Stimulated activated CD8-positive, alpha-beta memory T cell treated with anti-CD3 and anti-CD28 coated beads, Interleukin-7, amount 100 ng/mL, for 4 hours (primary cell): ENCODE measurements around the gene CYYR1.

Experiments used
- DNase-seq, 2 donors: peaks; one replicate each; pipeline ENCODE4 v3.0.0-alpha.2; 2020; ENCODE audit warnings: low read depth in 2 of 2

CYYR1 gene

DNA sequence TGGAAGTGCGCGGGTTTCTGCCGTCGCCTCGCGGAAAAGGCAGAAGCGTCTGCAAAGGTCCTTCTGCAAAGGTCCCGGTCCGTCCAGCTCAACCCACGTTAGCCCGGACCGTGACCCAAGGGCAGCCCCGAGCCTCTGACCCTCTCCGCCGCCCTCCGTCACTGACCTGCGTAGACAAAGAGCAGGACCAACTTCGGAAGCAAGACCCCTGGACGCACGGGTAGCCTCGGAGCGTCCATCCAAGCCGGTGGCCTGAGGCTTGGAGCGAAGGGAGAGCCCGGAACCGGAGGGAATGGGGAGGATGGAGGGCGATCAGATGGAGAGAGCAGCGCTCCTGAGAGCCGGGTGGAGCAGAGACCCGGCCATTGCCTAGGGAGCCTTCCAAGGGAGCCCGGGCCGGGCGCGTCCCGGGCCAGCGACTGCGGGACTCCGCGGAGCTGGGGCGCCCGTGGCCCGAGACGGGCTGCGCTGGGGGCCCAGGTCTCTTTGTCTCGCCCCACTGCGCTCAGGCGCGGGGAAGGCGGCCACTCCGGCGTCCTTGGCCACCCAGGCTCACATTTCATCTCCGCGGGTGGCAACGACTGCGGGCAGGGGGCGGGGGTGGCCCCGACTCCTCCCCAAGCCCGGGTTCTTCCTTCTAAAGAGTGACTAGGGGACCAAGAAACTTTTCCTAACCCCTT is at the start of gene CYYR1:
CYYR1 (minus strand) TSS at position 585 of the 680 bp plus-strand sequence; CDS start at position 239, 346 bp downstream.
- no peak for DNase-seq

DNA sequence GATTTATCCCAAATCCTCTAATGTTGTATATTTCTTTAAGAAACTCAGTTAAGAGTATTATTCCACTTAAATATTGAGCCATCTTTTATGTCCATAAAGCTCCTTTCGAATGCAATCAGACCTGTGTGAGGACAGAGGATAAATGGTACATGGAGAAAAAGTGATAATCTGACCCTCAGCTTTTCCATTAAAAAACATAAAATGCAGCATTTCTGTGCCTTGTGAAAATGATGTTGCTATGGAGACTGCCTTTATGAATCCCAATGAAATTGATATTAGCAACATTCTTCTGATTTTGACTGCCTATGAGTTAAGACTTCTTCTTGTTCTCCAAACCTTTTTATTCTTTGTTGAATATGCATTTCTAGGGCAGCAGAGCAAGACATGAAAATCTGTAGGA is 44.1 kb upstream of the CYYR1 start:
- no peak for DNase-seq

DNA sequence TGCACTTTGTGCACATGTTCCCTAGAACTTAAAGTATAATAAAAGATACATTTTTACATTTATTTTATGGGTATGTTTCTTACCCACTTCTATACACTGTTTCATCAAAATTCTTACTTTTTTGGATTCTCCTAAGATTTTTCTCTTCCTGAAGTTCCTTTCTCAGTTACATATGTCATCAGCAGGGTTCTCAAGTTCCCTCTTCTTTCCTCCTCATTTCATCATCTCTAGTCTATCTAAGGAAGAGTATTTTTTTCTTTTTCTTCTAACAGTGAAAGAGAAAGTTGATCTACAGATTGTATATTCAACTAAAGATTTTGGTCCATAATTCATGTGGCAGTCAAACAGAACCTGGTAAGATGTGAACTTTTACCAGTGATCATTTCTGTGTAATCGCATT is 41.2 kb upstream of the CYYR1 start:
- no peak for DNase-seq

DNA sequence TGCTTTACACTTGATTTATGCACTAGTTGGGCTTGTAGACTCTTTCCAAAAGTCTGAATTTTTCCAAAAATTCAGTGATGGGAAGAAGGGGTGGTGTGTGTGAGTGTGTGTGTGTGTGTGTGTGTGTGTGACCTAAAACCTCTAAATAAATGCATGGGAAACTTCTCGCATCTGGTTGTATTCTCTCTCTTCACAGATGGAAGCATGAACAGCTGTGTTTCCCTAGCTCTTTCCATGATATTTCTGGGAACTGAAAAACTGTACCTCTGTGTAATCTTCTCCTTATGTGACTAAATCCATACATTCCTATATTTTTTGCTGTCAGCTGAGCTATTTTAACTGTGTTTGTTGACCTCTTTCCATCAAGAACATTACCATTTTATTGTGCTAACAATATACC is 26.2 kb upstream of the CYYR1 start:
- DNase-seq, result no peak

DNA sequence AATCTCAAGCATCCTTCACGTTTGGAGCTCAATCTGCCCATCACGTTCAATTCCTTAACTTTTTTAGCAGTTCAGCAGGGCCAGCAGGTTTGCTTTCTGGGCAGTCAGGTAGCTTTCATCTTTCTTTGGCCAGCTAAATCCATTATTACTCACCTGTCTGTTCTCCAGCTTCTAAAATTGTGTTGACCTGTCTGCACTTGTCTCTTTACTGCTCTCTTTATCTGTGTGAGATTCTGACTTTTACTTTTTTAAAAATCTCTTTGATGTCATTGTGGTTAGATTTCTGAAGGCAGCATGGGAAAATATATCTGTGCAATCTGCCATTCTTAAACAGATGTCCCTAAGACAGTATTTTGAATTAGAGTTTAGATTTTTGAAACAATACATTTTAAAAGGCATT is 24.9 kb upstream of the CYYR1 start:
- no peak for DNase-seq

DNA sequence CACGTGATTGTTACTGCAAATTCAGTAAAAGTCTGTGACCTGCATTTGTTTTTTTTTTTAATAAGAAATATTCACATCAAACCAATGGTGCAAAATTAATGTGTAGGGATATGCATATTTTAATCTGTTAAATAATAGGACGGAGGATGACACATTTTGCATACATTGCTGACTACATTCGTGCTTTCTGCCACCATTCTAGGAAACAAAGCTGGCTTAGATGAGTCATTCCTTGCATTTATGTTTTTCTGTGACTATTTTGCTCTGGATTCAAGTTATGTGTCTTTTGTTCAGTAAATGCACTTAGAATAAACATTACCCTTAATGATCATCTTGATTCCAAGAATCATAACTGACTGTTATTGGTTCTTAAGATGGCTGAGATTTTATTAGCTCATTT is 23.9 kb upstream of the CYYR1 start:
- no peak for DNase-seq

DNA sequence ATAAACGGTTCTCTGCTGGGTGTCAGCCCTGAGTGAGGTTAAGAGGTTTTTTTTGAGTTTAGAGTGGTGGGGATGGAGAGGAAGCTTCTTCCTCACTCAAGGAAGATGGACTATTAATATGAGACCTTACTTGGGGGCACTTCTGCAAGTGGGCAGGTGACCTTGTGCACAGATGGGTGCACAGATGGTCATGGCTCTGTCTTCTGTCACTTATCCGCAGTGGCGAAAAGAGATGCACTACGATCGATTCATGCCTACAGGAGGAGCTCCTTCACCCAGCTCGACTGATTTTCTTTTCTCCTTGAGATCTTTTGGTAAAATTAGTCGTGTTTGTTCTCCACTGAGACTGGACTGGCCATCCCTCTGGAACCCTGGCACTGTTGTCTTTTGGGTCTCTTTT is 22.9 kb upstream of the CYYR1 start:
- no peak for DNase-seq

DNA sequence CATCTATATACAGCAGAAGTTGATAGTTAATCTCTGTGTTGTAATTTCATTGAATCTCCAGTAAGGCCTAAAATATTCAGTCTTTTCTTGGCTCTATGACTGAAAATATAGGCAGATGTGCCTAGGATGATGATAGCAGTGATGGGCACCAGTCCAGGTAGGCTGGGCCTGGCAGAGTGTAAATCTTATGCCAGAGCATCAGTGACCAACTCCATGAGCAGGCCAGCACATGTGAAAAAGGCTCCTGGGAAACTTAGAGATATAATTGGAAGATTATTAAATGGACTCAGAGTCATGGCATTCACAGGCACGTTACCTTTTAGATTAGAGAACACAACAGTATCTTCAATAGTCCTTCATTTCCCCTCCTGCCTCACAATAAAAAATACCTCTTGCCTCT is 20.7 kb upstream of the CYYR1 start:
- no peak for DNase-seq

DNA sequence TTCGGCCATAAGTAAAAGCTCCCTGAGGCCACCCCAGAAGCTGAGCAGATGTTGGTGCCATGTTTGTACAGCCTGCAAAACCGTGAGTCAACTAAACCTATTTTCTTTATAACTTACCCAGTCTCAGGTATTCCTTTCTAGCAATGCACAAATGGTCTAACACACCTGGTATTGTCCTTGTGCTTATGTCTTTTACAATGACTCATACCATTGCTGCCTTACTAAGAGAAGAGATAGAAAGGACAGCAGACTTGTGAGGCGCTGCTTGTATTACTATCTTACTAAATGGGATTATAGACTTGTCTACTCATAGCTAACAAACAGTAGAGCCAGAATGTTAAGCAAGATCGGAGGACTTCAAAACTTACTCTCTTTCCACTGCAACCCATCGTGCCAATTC is 18.5 kb upstream of the CYYR1 start:
- DNase-seq, result no peak

DNA sequence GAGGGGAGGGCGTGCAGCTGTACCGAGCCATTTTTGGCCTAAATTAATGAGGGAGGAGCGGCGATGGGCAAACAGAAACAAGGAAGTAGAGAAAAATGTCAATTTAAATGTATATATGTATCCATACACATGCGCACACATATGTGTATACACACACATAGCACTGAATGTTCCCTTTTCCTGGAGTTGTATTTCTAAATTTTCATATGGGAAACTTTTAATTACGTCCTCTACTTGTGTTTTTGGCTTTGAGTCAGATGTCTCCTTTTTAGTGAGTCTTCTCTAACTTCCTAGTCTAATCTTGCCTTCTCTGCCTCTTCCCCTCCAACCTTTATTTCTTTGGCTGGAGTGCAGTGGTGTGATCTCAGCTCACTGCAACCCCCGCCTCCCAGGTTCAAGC is 15.4 kb upstream of the CYYR1 start:
- DNase-seq, result no peak

DNA sequence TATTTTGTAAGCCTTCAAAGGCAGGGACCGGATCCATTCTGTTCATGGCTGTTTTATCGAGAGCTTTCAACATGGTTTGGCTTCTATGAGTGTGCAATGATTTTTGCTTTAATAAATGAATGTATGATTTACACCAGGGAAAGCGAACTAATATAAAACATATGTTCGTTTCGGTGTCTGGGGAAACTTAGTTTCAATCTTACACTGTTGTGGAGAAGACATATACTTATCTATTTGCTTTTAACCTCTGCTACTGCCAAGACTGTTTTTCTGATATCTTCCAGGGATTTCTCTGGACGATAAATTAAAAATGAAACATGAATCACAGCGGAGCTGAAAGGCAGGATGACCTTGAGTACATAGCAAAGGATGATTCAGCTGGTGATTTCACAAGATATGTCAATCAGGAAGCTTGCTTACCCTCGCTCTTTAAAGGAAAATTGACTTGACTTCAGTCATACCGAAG is 14.7 kb upstream of the CYYR1 start:
- no peak for DNase-seq

DNA sequence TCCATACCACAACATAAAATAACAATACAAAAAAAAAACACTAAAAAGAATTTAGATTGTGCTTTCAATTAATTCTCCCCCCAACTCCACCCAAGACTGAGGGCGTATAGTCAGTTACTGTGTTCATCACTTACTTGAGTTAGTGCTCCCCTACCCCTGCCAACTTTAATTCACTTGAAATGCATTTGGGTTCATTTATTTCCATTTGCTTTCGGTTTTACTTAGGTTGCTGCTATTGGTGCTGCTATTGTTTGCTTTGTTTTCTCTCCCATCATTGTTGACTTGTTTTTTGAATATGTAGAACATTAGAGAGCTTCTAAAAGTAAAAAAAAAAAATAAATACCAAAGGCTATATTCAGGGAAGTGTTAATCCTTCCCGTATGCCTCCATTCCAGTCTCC is 10.7 kb upstream of the CYYR1 start:
- no peak for DNase-seq

DNA sequence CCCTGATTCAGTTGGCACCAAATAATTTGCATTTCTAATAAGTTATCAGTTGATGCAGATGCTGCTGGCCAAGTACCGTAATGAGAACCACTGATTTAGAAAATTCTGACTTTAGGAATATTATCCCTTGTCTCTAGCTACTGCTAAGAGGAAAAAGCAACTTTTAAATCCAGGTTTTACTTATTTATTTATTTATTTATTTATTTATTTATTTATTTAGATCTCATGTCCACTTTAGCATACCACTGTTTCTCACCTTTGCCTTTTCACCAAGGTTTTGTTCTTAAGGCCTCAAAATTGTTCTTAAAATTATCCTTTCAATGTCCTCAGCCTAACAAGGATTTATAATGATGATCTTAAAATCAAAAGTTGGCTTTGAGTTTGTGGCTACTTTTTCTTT is 8.7 kb upstream of the CYYR1 start:
- no peak for DNase-seq

DNA sequence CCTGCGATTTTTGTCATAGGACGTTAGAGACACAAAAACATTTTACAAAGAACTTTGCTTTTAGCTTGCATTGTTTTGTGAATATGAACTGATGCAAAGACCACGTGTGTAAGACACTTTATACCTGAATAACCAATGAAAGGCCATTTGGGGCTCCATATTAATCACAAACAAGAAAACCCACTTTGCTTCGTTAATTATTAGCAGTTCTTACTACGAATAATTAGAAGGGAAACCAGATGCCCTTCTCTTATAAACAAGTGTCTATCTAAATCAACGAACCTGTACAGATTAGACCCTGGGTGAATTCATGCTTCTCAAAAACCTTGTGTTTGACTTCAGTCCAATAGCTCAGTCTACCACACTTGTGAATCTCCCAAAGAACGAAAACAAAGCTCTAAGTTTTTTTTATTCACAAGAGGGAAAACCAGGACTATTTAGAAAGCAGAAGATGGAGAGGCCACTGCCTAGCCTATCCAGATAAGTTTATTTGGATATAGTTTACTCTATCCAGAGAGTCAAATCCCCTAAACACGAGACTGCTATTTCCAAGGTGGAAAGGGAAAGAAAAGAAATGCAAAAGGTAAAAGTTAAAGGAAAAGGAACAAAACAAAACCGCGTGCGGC is 897 bp downstream of the CYYR1 start:
- DNase-seq, result no peak

DNA sequence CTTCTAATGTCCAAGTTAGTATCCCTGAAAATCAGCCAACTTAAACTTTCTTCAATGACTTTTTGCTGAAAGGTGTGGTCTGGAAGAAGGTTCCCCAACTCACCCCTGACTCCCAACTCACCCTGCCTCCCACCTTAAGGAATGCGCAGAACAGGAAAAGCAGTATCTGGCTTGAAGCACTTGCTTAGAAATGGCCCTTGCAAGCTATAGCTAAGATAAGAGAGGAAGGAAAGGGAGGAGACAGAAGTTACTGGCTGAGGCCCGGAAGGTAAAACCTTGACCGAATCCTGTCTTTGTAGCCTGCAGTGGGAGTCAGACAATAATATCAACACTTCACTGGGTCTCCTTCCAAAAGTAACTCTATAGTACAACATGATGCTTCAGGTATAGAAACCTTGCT is 2.9 kb downstream of the CYYR1 start:
- DNase-seq, result no peak

DNA sequence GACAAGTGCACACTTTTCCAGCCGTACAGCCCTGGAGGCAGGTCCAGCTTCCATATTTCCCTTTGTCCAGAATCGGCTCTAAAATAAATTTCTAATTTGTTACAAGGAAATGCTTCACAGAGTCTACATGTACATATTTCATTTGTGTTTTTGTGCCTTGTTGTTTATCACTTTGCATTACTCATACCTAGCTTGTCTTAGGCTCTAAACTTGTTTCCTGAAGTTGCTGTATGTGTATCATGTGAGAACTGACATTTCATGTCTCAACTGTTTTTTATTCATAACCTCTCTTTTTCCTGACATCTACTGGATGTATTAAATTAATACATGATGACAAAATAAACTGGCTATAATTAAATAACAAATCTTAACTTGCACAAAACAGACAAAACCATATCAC is 7.5 kb downstream of the CYYR1 start:
- no peak for DNase-seq

DNA sequence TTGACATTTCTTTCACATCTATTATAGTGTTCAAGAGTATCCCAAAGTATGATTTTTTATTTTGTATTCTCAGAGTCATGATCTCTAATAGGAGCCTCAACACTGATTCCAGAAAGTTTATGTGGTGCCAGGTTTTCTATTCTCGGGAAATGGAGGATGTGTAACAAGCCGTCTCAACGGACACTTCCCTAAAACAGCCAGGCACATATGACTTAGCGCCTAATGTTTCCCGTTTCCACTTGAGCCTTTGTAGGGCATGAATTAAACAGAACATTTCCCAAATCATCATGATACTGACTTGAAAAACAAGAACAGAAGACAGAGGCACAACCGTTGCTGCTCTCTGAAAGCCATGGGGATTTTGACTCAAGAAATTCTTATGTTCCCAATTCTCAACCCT is 8.0 kb downstream of the CYYR1 start:
- DNase-seq, result no peak

DNA sequence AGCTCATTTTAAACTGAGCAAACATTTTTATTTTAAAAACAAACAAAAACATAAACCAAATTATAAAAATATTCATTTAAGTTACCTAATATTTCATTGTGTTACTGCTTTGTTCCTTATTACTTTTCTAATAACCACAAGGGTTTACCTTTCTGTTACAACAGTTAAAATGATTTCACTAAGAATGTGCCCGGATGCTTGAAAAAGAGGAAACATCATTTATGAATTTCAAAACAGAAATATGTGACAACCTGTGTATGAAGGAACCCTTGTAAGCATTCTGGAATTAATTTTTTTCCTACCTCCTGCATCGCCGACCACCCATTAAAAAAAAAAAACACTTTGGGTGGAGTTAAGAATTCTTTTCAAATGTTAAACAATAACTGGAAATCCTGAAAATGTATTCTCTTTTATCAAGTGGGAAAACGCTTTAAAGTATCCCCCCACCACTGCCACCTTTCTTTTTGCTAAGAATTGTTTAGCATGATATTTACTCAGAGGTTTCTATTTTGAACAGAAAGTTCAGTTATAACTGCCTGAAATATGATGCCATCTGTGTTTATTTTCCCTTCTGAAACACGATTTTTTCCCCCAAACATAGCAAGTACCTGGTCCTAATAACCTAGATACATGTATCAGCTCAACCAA is 9.1 kb downstream of the CYYR1 start:
- DNase-seq, result no peak

DNA sequence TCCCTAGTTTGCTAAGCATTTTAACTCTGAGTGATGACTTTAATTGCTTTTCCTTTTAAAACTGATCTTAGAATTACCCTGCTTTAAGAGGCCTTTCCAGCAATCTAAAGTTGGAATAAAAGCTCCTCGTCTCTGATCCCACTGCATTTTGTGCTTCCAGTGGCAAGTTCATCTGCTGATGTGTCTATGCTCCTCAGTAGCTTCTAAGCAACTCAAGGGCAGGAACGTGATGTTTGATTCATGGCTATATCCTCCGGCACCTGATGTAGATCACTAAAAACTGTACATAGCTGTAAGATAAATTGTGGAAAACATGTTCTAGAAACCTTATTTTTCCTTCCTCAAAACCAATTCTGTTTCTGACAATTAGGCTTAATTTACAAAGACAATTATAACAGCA is 12.5 kb downstream of the CYYR1 start:
- DNase-seq, result no peak

DNA sequence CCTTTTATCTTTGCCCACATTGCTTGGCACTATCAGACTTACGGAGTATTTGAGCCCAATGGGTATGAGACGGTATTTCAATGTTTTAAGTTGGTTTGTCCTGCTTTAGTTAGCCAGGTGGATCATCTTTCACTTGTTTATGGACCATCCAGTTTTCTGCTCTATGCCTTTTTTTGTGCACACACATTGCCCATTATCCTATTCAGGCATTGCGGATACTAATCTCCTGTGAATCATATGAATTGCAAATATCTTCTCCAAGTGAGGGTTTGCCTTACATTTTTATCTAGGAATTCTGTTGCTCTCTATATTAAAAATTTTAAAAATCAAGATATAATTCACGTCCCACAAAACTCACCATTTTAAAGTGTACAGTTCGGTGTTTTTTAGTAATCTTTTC is 14.0 kb downstream of the CYYR1 start:
- DNase-seq, result no peak

DNA sequence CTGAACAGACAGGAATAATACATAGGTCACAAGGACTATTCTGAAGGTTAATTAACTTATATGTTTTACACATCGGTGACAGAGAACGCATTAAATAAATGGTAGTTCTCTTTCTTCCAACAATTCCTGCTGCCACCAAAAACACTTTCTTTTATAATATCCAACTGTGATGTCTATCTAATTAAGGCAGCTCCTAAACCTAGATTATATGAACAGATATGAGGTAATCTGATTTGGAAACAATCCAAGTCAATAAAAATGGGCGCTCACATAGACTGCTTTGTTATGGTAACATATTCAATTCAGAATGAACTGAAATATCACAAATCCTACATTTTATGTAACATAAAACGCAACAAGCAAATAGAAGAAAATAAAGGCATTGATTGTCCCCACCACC is 16.0 kb downstream of the CYYR1 start:
- DNase-seq, result no peak

DNA sequence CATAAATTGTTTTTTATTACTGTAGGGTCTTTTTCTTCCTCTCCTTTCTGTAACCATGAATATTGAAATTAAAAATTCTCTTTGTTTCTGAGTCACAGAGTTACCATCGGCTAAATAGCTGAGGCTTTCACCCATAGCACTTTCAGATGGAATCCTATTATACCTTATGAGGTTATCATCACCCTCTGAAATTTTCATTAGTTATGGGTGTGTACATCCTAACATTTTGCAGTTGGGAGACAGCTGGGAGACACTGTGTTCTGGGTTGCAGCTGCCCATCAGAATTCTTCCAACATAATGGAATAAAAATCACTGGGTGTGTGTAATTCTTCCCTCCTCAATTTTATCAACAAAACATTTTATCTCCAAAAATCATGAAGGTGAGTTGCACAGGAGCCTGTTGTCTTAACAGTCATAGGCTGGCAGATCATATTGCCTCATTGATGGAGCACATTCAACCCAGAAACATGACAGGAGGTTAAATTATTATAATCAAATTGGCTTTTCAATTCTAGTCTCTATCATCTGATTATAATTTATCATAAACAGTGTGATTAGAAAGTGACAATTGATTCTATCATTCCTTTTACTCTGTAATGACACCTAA is 17.4 kb downstream of the CYYR1 start:
- no peak for DNase-seq

DNA sequence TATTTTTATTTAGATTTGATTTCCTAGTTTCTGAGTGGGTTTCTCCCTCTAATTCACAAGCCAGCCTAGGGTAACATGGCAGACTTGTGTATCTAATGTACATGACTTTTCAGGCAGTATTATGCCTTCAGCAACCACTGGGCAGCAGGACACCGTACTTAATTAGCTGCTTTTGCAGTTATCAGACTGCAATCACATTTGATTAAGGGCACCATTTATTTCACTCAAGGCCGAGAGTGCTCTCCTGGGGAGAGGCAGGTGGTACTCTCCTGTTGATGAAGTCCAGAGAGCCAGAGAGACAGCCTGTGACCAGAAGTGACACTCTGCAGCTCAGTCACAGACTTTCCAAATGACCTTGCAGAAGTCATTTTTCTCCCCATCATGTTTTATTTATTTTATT is 18.7 kb downstream of the CYYR1 start:
- DNase-seq, result no peak
